ENCODE measurements around the gene TLX1.

GRCh38 chr10:101130141-101130540 lies 959 bp upstream of the TLX1 start:
- TF ChIP-seq EZH2phosphoT487 (IDR thresholded peaks at IDR 0.05; ENCODE audit: low read depth): no peak
- TF ChIP-seq CTCF (IDR thresholded peaks at IDR 0.05; ENCODE audit: low read depth, low read length): no peak

All from OCI-LY3 (cell line).